HUES64 (cell line): ENCODE data around the gene PGGT1B.

Source experiments
- H3K27ac ChIP-seq: 2 replicates; pipeline ENCODE4 v1.7.0; 2013; ENCODE audit warnings: low read depth, low read length, inconsistent platforms
- H3K27me3 ChIP-seq: 2 replicates; pipeline ENCODE4 v1.6.1; 2013; ENCODE audit warnings: mild to moderate bottlenecking, low read length; ENCODE audit not compliant: insufficient read depth
- H3K36me3 ChIP-seq: 2 replicates; pipeline ENCODE4 v1.6.1; 2013; ENCODE audit warnings: mild to moderate bottlenecking, low read length; ENCODE audit not compliant: insufficient read depth
- H3K4me1 ChIP-seq: 2 replicates; pipeline ENCODE4 v1.6.1; 2013; ENCODE audit warnings: mild to moderate bottlenecking, low read length, moderate library complexity; ENCODE audit not compliant: insufficient read depth
- H3K4me3 ChIP-seq: 2 replicates; pipeline ENCODE4 v1.5.1; 2013; ENCODE audit warnings: mild to moderate bottlenecking, low read length, moderate library complexity
- H3K9ac ChIP-seq: 2 replicates; pipeline ENCODE4 v1.6.1; 2013; ENCODE audit warnings: mild to moderate bottlenecking, low read depth, low read length
- H3K9me3 ChIP-seq: 2 replicates; pipeline ENCODE4 v1.6.1; 2013; ENCODE audit warnings: low read depth, low read length; ENCODE audit not compliant: insufficient read depth
- WGBS: fragments of 150-250, 120-280 bp; methylation state at CpG from one replicate; pipeline ENCODE4 v1.1.7; 2013; ENCODE audit warnings: missing lambda C conversion rate; 5-methylcytosine and 5-hydroxymethylcytosine counted together

PGGT1B gene

DNA sequence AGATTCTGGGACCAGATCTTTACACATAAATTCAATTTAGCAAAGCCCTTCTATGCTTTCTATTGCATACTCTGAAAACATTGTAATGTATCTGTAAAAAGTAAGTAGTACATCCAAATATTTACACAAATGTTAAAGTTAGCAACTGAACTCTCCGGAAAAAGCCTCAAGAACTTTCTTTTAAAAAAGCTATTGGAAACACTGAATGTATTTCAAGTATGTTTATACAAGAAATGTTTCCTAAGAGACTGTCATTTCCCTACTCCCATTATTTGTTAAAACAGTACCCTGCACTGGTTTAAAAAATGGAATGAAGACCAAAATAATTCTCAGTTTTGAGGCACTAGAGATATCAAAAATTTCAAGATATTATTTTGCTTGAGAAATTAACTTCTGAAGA lies 48.1 kb downstream of the PGGT1B start:
- Histone ChIP-seq H3K4me1 (no peaks in the 10 kb centered on the region), H3K27ac (no peak overlapping the region), H3K9ac (no peak overlapping the region), H3K4me3 (no peak overlapping the region), H3K9me3 (no peaks in the 10 kb centered on the region), H3K36me3 (peaks cover 31% of the 10 kb centered on the region; the same call in 1 of the 2 replicates), H3K27me3 (no peaks in the 10 kb centered on the region)
- WGBS = no CpG with 5 or more reads among the region's 1 CpG

DNA sequence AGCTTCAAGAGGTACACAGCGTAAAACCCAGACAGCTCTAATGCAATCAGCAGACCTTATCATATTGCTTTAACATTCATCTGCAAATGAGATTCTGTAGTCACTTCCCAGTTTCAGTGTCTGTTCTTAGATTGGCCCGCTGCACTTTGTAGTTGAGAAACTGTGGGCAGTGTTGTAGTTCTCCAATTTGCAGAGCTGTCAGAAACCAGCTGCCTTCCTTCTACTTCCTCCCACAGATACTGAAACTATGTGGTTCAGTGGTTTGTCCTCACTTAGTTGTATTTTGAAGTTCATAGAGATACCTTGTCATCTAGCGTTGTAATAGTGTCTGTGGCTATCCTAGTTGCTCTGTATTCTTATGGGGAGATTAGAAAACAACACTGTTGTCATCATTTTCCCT lies 53.4 kb downstream of the PGGT1B start:
- 98% methylated on average over 3 of the region's 3 CpGs for WGBS
- H3K9me3 ChIP-seq = no peaks in the 10 kb centered on the region
- H3K36me3 ChIP-seq = peaks cover 24% of the 10 kb centered on the region; the same call in 1 of the 2 replicates
- no peak overlapping the region for H3K9ac ChIP-seq
- no peaks in the 10 kb centered on the region for H3K4me1 ChIP-seq
- no peak overlapping the region for H3K27ac ChIP-seq
- H3K4me3 ChIP-seq = no peak overlapping the region
- no peaks in the 10 kb centered on the region for H3K27me3 ChIP-seq

DNA sequence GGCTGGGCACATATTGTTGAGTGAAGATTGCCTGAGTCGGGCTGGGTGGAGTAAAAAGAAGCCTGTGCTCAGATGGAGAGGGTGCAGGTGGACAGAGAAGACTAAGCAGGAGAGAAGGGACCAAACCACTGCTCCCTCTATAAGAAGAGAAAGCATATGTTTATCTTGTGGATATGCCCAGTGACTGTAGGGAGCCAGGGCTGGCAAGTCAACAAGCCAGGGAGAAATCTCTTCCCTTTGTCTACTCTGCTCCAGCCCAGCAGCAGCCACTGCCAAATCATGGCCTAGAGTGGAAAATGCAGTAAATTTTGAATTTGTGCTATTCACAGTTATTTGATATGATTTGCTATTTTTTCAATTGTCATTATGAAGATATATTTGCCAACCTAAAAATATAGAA lies 59.7 kb downstream of the PGGT1B start:
- H3K9me3 ChIP-seq = no peaks in the 10 kb centered on the region
- no peaks in the 10 kb centered on the region for H3K27me3 ChIP-seq
- no peaks in the 10 kb centered on the region for H3K4me1 ChIP-seq
- no peaks in the 10 kb centered on the region for H3K36me3 ChIP-seq
- 100% methylated on average over 1 of the region's 1 CpG for WGBS
- no peak overlapping the region for H3K27ac ChIP-seq
- H3K4me3 ChIP-seq = no peak overlapping the region
- H3K9ac ChIP-seq = no peak overlapping the region

DNA sequence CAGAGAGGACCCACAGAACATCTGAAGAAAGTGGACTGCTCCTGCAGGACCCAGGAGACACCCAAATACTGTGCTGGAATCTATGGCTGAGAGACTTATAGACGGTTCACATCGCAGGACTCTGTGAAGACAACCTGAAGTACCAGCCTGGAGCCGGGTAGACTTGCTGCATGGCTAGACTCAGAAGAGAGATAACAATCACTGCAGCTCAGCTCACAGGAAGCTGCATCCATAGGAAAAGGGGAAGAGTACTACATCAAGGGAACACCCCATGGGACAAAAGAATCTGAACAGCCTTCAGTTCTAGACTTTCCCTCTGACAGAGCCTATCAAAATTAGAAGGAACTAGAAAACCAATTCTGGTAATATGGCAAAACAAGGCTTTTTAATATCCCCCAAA lies 66.5 kb downstream of the PGGT1B start:
- 89% methylated on average over 3 of the region's 3 CpGs for WGBS
- no peaks in the 10 kb centered on the region for H3K36me3 ChIP-seq
- H3K9ac ChIP-seq = no peak overlapping the region
- no peaks in the 10 kb centered on the region for H3K9me3 ChIP-seq
- H3K4me1 ChIP-seq = no peaks in the 10 kb centered on the region
- no peak overlapping the region for H3K27ac ChIP-seq
- H3K27me3 ChIP-seq = no peaks in the 10 kb centered on the region
- no peak overlapping the region for H3K4me3 ChIP-seq

DNA sequence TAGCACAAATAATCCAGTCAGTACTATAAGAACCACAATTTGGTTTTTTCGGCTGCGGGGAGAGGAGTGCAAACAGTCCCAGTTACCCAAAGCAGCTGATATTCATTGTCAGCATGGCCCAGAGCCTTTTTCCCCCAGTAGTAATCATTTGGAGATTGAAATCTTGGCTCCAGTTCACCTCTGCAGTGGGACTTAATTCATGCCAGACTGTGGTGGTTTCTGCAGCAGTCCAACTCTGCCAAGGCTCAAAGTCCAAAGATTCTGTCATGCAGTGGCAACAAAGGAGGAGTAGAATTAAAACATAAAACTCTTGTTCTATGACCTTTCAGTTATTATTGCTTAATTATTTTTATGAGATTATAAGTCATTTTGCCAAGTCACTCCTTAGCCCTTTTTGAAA lies 68.0 kb downstream of the PGGT1B start:
- Histone ChIP-seq H3K36me3 (no peaks in the 10 kb centered on the region), H3K9me3 (no peaks in the 10 kb centered on the region), H3K9ac (no peak overlapping the region), H3K4me3 (no peak overlapping the region), H3K27me3 (no peaks in the 10 kb centered on the region), H3K27ac (no peak overlapping the region), H3K4me1 (peaks cover 5% of the 10 kb centered on the region)
- 93% methylated on average over 2 of the region's 2 CpGs for WGBS

DNA sequence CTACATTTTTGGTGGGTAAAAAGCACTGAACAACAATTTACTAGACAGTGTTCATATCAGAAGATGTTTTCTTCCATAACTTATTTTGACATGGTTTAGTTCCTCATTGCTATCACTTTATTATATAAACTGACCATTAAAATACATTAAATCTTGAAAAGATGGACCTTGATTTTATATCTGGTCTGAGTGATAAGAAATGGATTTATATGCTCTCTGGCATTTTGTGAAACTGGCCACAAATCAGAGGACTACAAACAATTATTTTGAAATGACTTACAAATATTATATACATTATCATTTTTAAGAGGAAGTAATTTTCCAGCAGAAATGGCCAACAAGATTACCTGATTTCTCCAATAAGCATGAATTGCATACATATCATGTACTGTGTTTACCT lies 69.4 kb downstream of the PGGT1B start:
- Histone ChIP-seq H3K4me1 (peaks cover 8% of the 10 kb centered on the region), H3K27me3 (no peaks in the 10 kb centered on the region), H3K27ac (no peak overlapping the region), H3K9me3 (no peaks in the 10 kb centered on the region), H3K36me3 (no peaks in the 10 kb centered on the region), H3K4me3 (no peak overlapping the region), H3K9ac (no peak overlapping the region)

DNA sequence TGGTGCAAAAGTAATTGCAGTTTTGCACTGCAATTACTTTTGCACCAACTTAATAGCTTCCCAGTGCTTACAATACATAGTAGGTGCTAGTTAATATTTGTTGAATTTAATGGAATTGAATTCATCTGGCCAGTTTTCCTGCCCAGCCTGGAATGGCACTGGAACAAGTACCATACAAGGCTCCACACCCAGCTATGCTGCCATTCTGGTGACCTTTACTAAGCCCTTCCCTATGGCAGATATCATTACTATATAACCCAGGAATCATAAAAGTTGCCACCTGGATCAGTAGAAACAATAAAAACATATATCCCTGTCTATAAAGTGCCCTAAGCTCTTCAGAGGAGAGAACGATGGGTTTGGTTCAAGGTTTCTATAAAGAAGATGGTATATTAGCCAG lies 70.6 kb downstream of the PGGT1B start:
- H3K9ac ChIP-seq = no peak overlapping the region
- no peaks in the 10 kb centered on the region for H3K9me3 ChIP-seq
- WGBS = no CpG with 5 or more reads among the region's 1 CpG
- no peak overlapping the region for H3K27ac ChIP-seq
- no peak overlapping the region for H3K4me3 ChIP-seq
- no peaks in the 10 kb centered on the region for H3K27me3 ChIP-seq
- peaks cover 8% of the 10 kb centered on the region for H3K4me1 ChIP-seq
- H3K36me3 ChIP-seq = no peaks in the 10 kb centered on the region

DNA sequence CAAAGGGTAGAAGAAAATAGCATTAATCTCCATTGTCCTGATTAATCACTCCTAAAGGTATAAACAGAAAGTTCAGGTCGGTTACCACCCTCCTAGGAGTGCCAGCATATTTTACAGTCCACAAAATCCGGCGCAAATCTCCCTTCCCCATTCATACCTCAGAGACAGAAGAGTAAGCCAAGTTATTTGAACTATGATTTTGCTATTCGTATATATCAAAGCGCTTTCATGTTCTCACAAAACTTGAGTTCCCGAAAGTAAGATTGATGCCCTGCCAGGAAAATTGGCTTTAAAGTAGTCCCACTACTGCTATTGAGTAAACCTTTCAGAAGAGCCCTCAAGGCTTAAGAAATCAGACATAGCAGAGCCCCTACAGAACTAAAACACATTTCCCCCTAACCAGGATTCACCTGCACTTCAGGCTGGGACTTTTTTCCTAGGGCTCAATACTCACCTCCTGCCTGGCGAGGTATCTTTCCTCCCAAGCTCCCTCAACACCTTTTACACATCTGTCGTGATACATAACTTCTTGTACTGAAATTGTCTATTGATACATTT lies 71.1 kb downstream of the PGGT1B start:
- H3K27ac ChIP-seq = no peak overlapping the region
- no peaks in the 10 kb centered on the region for H3K27me3 ChIP-seq
- peaks cover 8% of the 10 kb centered on the region for H3K4me1 ChIP-seq
- no peaks in the 10 kb centered on the region for H3K9me3 ChIP-seq
- 94% methylated on average over 8 of the region's 8 CpGs for WGBS
- H3K4me3 ChIP-seq = no peak overlapping the region
- no peak overlapping the region for H3K9ac ChIP-seq
- H3K36me3 ChIP-seq = no peaks in the 10 kb centered on the region

DNA sequence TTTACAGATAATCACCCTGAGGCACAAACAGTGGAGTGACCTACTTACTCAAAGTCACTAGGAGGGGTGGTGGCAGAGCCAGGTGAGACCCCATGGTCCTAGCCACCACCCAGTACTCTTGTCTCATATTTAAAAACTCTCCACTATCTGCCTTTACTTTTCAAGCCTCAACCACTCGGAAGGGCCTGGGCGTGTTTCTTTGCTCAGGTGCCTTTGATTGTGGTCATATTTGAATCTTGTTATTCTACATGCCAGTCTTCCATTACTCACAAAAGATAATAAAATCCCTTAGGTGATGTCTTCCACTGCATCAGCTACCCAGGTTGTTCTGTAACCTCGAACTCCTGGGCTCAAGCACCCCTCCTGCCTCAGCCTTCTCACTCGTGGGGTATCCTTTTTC lies 72.3 kb downstream of the PGGT1B start:
- H3K9me3 ChIP-seq = no peaks in the 10 kb centered on the region
- no peak overlapping the region for H3K27ac ChIP-seq
- H3K4me1 ChIP-seq = peaks cover 8% of the 10 kb centered on the region
- 84% methylated on average over 4 of the region's 4 CpGs for WGBS
- H3K36me3 ChIP-seq = no peaks in the 10 kb centered on the region
- no peak overlapping the region for H3K4me3 ChIP-seq
- no peak overlapping the region for H3K9ac ChIP-seq
- H3K27me3 ChIP-seq = no peaks in the 10 kb centered on the region

DNA sequence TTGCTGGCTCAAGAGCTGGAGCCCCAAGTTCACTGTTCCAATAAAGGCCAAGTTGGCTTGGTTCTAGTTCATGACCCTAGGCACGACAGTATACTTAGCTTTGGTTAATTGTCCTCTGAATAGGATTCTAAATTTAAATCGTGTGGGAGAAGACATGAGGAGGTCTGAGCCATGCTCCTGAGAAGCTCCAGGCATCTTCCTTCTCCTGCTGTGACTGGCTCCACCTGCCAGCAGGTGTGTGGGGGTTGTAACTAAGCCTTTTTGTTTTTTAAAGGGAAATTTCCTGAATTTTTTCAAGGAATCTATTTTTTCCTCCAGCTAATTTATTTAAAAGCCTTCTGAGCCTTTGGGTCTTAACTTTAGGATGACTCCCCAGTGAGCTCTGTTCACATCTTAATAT lies 72.8 kb downstream of the PGGT1B start:
- H3K36me3 ChIP-seq = no peaks in the 10 kb centered on the region
- no peaks in the 10 kb centered on the region for H3K27me3 ChIP-seq
- H3K9me3 ChIP-seq = no peaks in the 10 kb centered on the region
- H3K9ac ChIP-seq = no peak overlapping the region
- WGBS = 49% methylated on average over 2 of the region's 2 CpGs
- H3K4me3 ChIP-seq = no peak overlapping the region
- H3K4me1 ChIP-seq = peaks cover 8% of the 10 kb centered on the region
- H3K27ac ChIP-seq = no peak overlapping the region

DNA sequence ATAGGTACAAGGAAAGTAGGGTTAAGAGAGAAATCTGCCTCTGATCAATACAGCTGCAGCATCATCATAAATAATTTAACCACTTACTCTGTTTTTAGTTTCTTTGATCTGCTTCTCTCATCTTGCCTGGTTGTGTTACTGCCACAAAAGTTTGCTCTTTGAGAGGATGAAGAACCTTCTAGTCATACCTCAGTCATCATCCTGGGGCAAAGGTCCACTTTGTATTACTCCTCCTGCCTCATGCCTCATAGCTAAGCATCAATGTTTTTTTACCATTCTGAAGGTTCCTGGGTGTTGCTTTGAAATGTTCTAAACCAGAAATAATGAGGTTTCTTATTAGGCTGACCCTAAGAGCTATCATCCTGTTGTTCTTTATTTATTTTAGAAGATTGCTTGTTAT lies 75.9 kb downstream of the PGGT1B start:
- no peak overlapping the region for H3K9ac ChIP-seq
- no peak overlapping the region for H3K4me3 ChIP-seq
- peaks cover 8% of the 10 kb centered on the region for H3K4me1 ChIP-seq
- peaks cover 22% of the 10 kb centered on the region for H3K27me3 ChIP-seq
- H3K27ac ChIP-seq = no peak overlapping the region
- H3K9me3 ChIP-seq = no peaks in the 10 kb centered on the region
- H3K36me3 ChIP-seq = no peaks in the 10 kb centered on the region

DNA sequence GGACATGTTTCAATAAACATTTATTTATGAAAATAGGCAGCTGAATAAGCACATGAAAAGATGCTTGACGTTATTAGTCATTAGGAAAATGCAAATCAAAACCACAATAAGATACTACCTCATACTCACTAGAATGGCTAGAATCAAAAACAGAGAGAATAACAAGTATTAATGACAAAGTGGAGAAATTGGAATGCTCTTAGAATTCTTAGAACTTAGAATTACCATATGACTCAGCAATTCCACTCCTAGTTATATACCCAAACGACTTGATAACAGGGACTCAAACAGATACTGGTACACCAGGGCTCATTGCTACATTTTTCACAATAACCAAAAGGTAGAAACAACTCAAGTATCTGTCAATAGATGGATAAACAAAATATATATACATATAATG lies 77.9 kb downstream of the PGGT1B start:
- WGBS = 75% methylated on average over 1 of the region's 2 CpGs

More for the DNA sequence above, 77.9 kb downstream of the PGGT1B start:
- H3K9me3 ChIP-seq = no peaks in the 10 kb centered on the region
- peaks cover 11% of the 10 kb centered on the region for H3K4me1 ChIP-seq
- H3K27ac ChIP-seq = no peak overlapping the region
- H3K36me3 ChIP-seq = no peaks in the 10 kb centered on the region
- H3K4me3 ChIP-seq = no peak overlapping the region
- H3K27me3 ChIP-seq = peaks cover 43% of the 10 kb centered on the region
- H3K9ac ChIP-seq = no peak overlapping the region
